ENCODE measurements around the gene PPP1CC. TPM values are rescaled to one million over a fixed set of nuclear protein-coding genes. Genes with fewer than 3 reads are reported as not detected.

PPP1CC gene
- total and polyA plus RNA-seq, 2 donors (not counting 3 experiments of a cell fraction or from before 2014, with no cell fraction given) = 67.1 to 139 TPM

DNA sequence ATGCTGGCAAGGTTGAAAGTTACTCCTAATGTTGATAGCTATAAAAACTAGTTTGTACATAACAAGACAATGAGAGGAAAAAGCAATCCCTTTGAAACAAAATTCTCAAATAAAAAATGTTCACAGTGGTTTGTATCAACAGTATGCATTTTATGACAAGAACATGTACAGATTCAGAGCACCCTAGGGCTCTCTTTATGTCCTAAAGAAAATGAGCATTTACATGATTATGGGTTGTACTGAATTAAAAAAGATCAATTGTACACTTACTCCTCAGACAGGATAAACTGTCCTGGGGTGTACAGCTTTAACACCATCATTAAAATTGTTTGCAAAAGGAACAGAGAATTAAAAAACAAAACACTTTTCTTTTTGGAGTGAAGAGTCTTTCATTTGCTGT, 22.2 kb downstream of the PPP1CC start:
- Histone ChIP-seq H3K4me2 (ENCODE audit: insufficient read depth, low read length) (no peak overlapping the region), H3K27ac (ENCODE audit: insufficient read depth, low read depth, low read length) (no peak overlapping the region), H3K9me3 (replicated peaks; ENCODE audit: control insufficient read depth, insufficient read depth, low read length) (no peaks in the 10 kb centered on the region), H3K27me3 (ENCODE audit: control insufficient read depth in 2 of 2, insufficient read depth in 2 of 2, low read length in 2 of 2) (no peaks in the 10 kb centered on the region), H3K9ac (replicated peaks; ENCODE audit: extremely low read depth, insufficient read depth, low read length) (no peak overlapping the region), H3K36me3 (ENCODE audit: control insufficient read depth in 2 of 2, extremely low read depth in 1 of 2, insufficient read depth in 2 of 2, low read length in 2 of 2) (peaks cover 17 to 31% of the 10 kb centered on the region in 2 experiments), H2AFZ (ENCODE audit: low read depth, low read length) (no peak overlapping the region), H3K4me1 (ENCODE audit: control insufficient read depth, extremely low read depth, insufficient read depth, low read length) (no peaks in the 10 kb centered on the region), H4K20me1 (replicated peaks; ENCODE audit: control insufficient read depth, extremely low read depth, insufficient read depth, low read length) (peaks cover 3% of the 10 kb centered on the region), H3K9me1 (replicated peaks; ENCODE audit: control insufficient read depth, extremely low read depth, insufficient read depth, low read length) (no peaks in the 10 kb centered on the region), H3K4me3 (replicated peaks in 1 of 3; ENCODE audit: insufficient read depth in 1 of 3, low read depth in 1 of 3, low read length in 3 of 3) (no peak overlapping the region), H3K79me2 (ENCODE audit: control insufficient read depth, insufficient read depth, low read length) (peaks cover 12% of the 10 kb centered on the region)
- POLR2A ChIA-PET = no interaction called here
- no peak for DNase-seq (ENCODE audit: low read depth, low spot score)
- TF ChIP-seq FOS (IDR thresholded peaks at IDR 0.05; ENCODE audit: borderline replicate concordance, insufficient read depth, low read length) (no peak), EZH2 (IDR thresholded peaks at IDR 0.05; ENCODE audit: borderline replicate concordance, low read depth, low read length, severe bottlenecking) (no peak), MYC (IDR thresholded peaks at IDR 0.05; ENCODE audit: low read depth, low read length) (no peak), POLR2AphosphoS5 (IDR thresholded peaks at IDR 0.05; ENCODE audit: insufficient read depth, low read depth, low read length) (no peak), POLR2A (IDR thresholded peaks at IDR 0.05; ENCODE audit: low read depth, low read length) (no peak), GATA2 (IDR thresholded peaks at IDR 0.05; ENCODE audit: insufficient read depth, insufficient read length, low read depth, low read length) (no peak), JUN (IDR thresholded peaks at IDR 0.05; ENCODE audit: borderline replicate concordance, insufficient read depth, insufficient read length, low read depth) (no peak)
- TF ChIP-seq, protein P1, sequence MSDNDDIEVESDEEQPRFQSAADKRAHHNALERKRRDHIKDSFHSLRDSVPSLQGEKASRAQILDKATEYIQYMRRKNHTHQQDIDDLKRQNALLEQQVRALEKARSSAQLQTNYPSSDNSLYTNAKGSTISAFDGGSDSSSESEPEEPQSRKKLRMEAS (IDR thresholded peaks at IDR 0.05; ENCODE audit: insufficient read depth, insufficient read length) = no peak
- TF ChIP-seq, protein P2, sequence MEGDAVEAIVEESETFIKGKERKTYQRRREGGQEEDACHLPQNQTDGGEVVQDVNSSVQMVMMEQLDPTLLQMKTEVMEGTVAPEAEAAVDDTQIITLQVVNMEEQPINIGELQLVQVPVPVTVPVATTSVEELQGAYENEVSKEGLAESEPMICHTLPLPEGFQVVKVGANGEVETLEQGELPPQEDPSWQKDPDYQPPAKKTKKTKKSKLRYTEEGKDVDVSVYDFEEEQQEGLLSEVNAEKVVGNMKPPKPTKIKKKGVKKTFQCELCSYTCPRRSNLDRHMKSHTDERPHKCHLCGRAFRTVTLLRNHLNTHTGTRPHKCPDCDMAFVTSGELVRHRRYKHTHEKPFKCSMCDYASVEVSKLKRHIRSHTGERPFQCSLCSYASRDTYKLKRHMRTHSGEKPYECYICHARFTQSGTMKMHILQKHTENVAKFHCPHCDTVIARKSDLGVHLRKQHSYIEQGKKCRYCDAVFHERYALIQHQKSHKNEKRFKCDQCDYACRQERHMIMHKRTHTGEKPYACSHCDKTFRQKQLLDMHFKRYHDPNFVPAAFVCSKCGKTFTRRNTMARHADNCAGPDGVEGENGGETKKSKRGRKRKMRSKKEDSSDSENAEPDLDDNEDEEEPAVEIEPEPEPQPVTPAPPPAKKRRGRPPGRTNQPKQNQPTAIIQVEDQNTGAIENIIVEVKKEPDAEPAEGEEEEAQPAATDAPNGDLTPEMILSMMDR (IDR thresholded peaks at IDR 0.05; ENCODE audit: extremely low read depth in 1 of 2, insufficient read depth in 1 of 2, low read depth in 1 of 2, low read length in 2 of 2) = no peak
- dilution Hi-C loops (cut with MboI; ENCODE audit: extremely low pct_ligation_motif_present, low sequenced_read_pairs) (no loop called here), intact Hi-C loops (cut with micrococcal nuclease) (no loop called here)
- CTCF ChIA-PET = interaction anchor here (1.1 kb wide), 1 partner anchor 119 kb away, joined by 3 read pairs; no protein-coding TSS in a partner anchor
- no TSS peak for BruUV-seq (replicated peaks)
- no peak for FAIRE-seq

Data from endothelial cell of umbilical vein (primary cell).